Upper lobe of left lung (tissue), 4 donors: ENCODE results near the gene GAB4.

ENCODE experiments used
- POLR2A ChIP-seq, 4 donors: fragments of 450-650 bp; IDR thresholded peaks; one replicate each; pipeline ENCODE4 v1.5.1; 2016 to 2017; ENCODE audit warnings: antibody characterized with exemption in 4 of 4, mild to moderate bottlenecking in 2 of 4
- TF ChIP-seq, protein P1 (sequence below), 6 experiments: fragments of 450-650 bp in 4 of 6; fragments of 200-600 bp in 2 of 6; sonication (generic) in 2 of 6; IDR thresholded peaks; one replicate each; pipeline ENCODE4 v1.5.1; 2016 to 2019; ENCODE audit warnings: antibody characterized with exemption in 6 of 6

DNA sequence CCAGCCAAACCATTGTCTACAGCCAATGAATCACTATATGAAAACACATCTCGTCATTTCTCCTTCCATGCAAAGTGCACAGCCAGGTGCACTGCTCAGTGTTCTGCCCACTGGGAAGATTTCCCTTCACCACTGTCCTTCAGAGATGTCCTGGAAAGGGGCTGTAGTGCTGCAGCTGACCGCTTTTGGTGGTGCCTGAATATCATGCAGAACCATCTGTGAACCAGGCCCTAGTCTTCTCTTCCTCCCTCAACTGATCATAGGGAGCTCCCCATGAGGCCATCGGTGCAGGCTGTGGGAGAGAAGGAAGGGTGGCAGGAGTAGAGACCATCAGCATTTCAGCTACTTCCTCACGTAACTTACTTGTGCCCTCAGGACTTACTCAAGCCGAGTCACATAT is 70.2 kb downstream of the GAB4 start:
- TF ChIP-seq, protein P1, sequence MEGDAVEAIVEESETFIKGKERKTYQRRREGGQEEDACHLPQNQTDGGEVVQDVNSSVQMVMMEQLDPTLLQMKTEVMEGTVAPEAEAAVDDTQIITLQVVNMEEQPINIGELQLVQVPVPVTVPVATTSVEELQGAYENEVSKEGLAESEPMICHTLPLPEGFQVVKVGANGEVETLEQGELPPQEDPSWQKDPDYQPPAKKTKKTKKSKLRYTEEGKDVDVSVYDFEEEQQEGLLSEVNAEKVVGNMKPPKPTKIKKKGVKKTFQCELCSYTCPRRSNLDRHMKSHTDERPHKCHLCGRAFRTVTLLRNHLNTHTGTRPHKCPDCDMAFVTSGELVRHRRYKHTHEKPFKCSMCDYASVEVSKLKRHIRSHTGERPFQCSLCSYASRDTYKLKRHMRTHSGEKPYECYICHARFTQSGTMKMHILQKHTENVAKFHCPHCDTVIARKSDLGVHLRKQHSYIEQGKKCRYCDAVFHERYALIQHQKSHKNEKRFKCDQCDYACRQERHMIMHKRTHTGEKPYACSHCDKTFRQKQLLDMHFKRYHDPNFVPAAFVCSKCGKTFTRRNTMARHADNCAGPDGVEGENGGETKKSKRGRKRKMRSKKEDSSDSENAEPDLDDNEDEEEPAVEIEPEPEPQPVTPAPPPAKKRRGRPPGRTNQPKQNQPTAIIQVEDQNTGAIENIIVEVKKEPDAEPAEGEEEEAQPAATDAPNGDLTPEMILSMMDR (IDR thresholded peaks at IDR 0.05), result no peak
- TF ChIP-seq POLR2A (IDR thresholded peaks at IDR 0.05), result no peak
